IMR-90 (cell line): Measurements from ENCODE around the gene IL20. TPM values are rescaled to one million over a fixed set of nuclear protein-coding genes. Genes with fewer than 3 reads are reported as not detected.

ENCODE experiments used
- ATAC-seq: fragments of 200-7000 bp; cut with Tn5 transposase; 2 replicates; pipeline ENCODE4 v1.9.1; 2020; ENCODE audit warnings: low read depth, mild to moderate bottlenecking, moderate library complexity
- BruUV-seq: library from RNA; stranded (reverse); fragments of 400-500 nt; replicated peaks from 2 replicates; lab custom pipeline; 2021; lab: Mats Ljungman, UMichigan
- CTCF ChIA-PET: fragments of 300-600 bp; formaldehyde crosslinking; extraction: SDS; loops from one replicate; lab custom pipeline; 2021; ENCODE audit warnings: antibody characterized with exemption; lab: Yijun Ruan, JAX
- POLR2A ChIA-PET: fragments of 300-600 bp; sonication (Branson Sonifier 250); formaldehyde crosslinking; loops from one replicate; lab custom pipeline; 2022; ENCODE audit warnings: antibody characterized with exemption; ENCODE audit not compliant: unreplicated experiment; lab: Charles Lee
- DNase-seq: peaks from one replicate; pipeline ENCODE4 v3.0.0; 2013
- H2AFZ ChIP-seq: replicated peaks from 2 replicates; pipeline ENCODE3; 2013; ENCODE audit warnings: low read length, mild to moderate bottlenecking; ENCODE audit not compliant: poor library complexity
- H2AK5ac ChIP-seq: 2 replicates; pipeline ENCODE4 v1.6.1; 2013; ENCODE audit warnings: low read depth, low read length, inconsistent platforms
- H2AK9ac ChIP-seq: replicated peaks from 2 replicates; pipeline ENCODE3; 2013; ENCODE audit warnings: mild to moderate bottlenecking, low read depth, low read length, moderate library complexity; ENCODE audit not compliant: poor library complexity
- H2BK120ac ChIP-seq: 2 replicates; pipeline ENCODE4 v1.6.1; 2013; ENCODE audit warnings: low read depth, low read length, inconsistent platforms
- H2BK15ac ChIP-seq: 3 replicates; pipeline ENCODE4 v1.6.1; 2013; ENCODE audit warnings: low read depth, low read length, inconsistent platforms
- H2BK20ac ChIP-seq: 2 replicates; pipeline ENCODE4 v1.6.1; 2013; ENCODE audit warnings: low read depth, mild to moderate bottlenecking, inconsistent platforms, low read length, moderate library complexity
- H2BK5ac ChIP-seq: 2 replicates; pipeline ENCODE4 v1.6.1; 2013; ENCODE audit warnings: mild to moderate bottlenecking, low read depth, low read length, inconsistent platforms; ENCODE audit not compliant: poor library complexity, severe bottlenecking
- H3K14ac ChIP-seq: replicated peaks from 2 replicates; pipeline ENCODE4 v1.6.1; 2013; ENCODE audit warnings: low read depth, low read length, inconsistent platforms
- H3K18ac ChIP-seq: 2 replicates; pipeline ENCODE4 v1.6.1; 2013; ENCODE audit warnings: low read depth, low read length, control low read depth
- H3K23ac ChIP-seq: 2 replicates; pipeline ENCODE4 v1.6.1; 2013; ENCODE audit warnings: low read depth, low read length, inconsistent platforms
- H3K27ac ChIP-seq: 2 replicates; pipeline ENCODE4 v1.5.1; 2013; ENCODE audit warnings: mild to moderate bottlenecking, control low read depth, low read length; ENCODE audit not compliant: insufficient read depth
- H3K27me3 ChIP-seq: 2 replicates; pipeline ENCODE4 v1.6.1; 2013; ENCODE audit warnings: low read length; ENCODE audit not compliant: control insufficient read depth, insufficient read depth
- H3K36me3 ChIP-seq: 2 replicates; pipeline ENCODE4 v1.6.1; 2013; ENCODE audit warnings: low read length, mixed read lengths; ENCODE audit not compliant: control insufficient read depth, insufficient read depth
- H3K4ac ChIP-seq: 2 replicates; pipeline ENCODE4 v1.6.1; 2013; ENCODE audit warnings: low read depth, low read length, inconsistent platforms
- H3K4me1 ChIP-seq: 2 replicates; pipeline ENCODE4 v1.6.1; 2013; ENCODE audit warnings: low read length, mixed read lengths; ENCODE audit not compliant: control insufficient read depth, insufficient read depth
- H3K4me2 ChIP-seq: 2 replicates; pipeline ENCODE4 v1.6.1; 2013; ENCODE audit warnings: low read depth, mild to moderate bottlenecking, control low read depth, low read length, moderate library complexity
- H3K4me3 ChIP-seq: 2 replicates; pipeline ENCODE4 v1.5.1; 2013; ENCODE audit warnings: low read depth, mild to moderate bottlenecking, control low read depth, low read length, moderate library complexity; ENCODE audit not compliant: insufficient read depth
- H3K56ac ChIP-seq: 2 replicates; pipeline ENCODE4 v1.6.1; 2013; ENCODE audit warnings: low read length, inconsistent platforms; ENCODE audit not compliant: insufficient read depth; ENCODE audit errors: extremely low read depth
- H3K79me1 ChIP-seq, 2 experiments: 2 replicates each; pipeline ENCODE4 v1.6.1; 2013; ENCODE audit warnings: low read length in 2 of 2, inconsistent platforms in 1 of 2, low read depth in 1 of 2
- H3K9ac ChIP-seq: 2 replicates; pipeline ENCODE4 v1.6.1; 2013; ENCODE audit warnings: low read depth, low read length, control low read depth
- H3K9me1 ChIP-seq: 2 replicates; pipeline ENCODE4 v1.6.1; 2013; ENCODE audit warnings: low read length, inconsistent platforms; ENCODE audit not compliant: insufficient read depth
- H3K9me3 ChIP-seq: 2 replicates; pipeline ENCODE4 v1.6.1; 2013; ENCODE audit warnings: low read length; ENCODE audit not compliant: control insufficient read depth, insufficient read depth
- H4K20me1 ChIP-seq: 2 replicates; pipeline ENCODE4 v1.6.1; 2013; ENCODE audit warnings: low read length, inconsistent platforms; ENCODE audit not compliant: insufficient read depth
- H4K5ac ChIP-seq: 2 replicates; pipeline ENCODE4 v1.6.1; 2013; ENCODE audit warnings: mild to moderate bottlenecking, low read depth, low read length, control low read depth
- H4K8ac ChIP-seq, 2 experiments: 2 replicates each; pipeline ENCODE4 v1.6.1; 2013; ENCODE audit warnings: low read depth in 2 of 2, low read length in 2 of 2, control low read depth in 1 of 2, inconsistent platforms in 1 of 2
- H4K91ac ChIP-seq: 2 replicates; pipeline ENCODE4 v1.6.1; 2013; ENCODE audit warnings: low read depth, low read length, inconsistent platforms; ENCODE audit not compliant: insufficient read depth
- RAD21 ChIP-seq: IDR thresholded peaks from 2 replicates; pipeline ENCODE4 v1.6.1; 2012; ENCODE audit warnings: low read length, improper control_type of control experiment
- WGBS, 2 experiments: methylation state at CpG; one replicate each; pipeline versions ENCODE4 v1.1.5 to v1.1.7; 2013; ENCODE audit warnings: missing lambda C conversion rate in 2 of 2; ENCODE audit not compliant: insufficient read length in 1 of 2; ENCODE audit errors: extremely low coverage in 2 of 2; 5-methylcytosine and 5-hydroxymethylcytosine counted together
- dilution Hi-C: fragments of 300-500 bp; cut with HindIII; formaldehyde crosslinking; loops from one replicate; pipeline ENCODE4 v1.14.3; 2018; ENCODE audit warnings: low sequenced_read_pairs; ENCODE audit not compliant: unreplicated experiment
- in situ Hi-C: fragments of 300-500 bp; cut with MboI; formaldehyde crosslinking; loops from 3 replicates; pipeline ENCODE4 v1.14.3; 2019; ENCODE audit warnings: low sequenced_read_pairs, inconsistent platforms, mixed read lengths
- intact Hi-C: fragments of 100-400 bp; cut with micrococcal nuclease; formaldehyde crosslinking; loops from 2 replicates; pipeline ENCODE4 v1.10.0; 2022
- polyA plus RNA-seq, 3 experiments: library from polyadenylated mRNA; depleted of rRNA; stranded (reverse); fragments of >200 nt; gene quantifications; 2 replicates each; pipeline ENCODE4 v1.2.3, GENCODE V29; 2012; ENCODE audit warnings: low replicate concordance in 1 of 3
- total RNA-seq: library from RNA; depleted of rRNA; stranded (reverse); fragments of >200 nt; gene quantifications from 2 replicates; pipeline ENCODE4 v1.2.3, GENCODE V29; 2012

The IL20 gene
- total and polyA plus RNA-seq, 2 of the 4 experiments (the other 2 are of a cell fraction): not detected

GRCh38 chr1:206900149-206900548, 34.7 kb downstream of the IL20 start:
- H3K18ac ChIP-seq: no peak overlapping the region
- peaks cover 33% of the 10 kb centered on the region for H3K9me1 ChIP-seq
- H2AK5ac ChIP-seq: peak overlapping the region; percentile 79
- no peaks in the 10 kb centered on the region for H3K9me3 ChIP-seq
- H3K36me3 ChIP-seq: no peaks in the 10 kb centered on the region
- peak overlapping the region; percentile 57; the same call in 2 of the 3 replicates for H2BK15ac ChIP-seq
- no peak for ATAC-seq
- no peak for DNase-seq
- no peak overlapping the region for H3K56ac ChIP-seq
- no peak overlapping the region for H3K4me3 ChIP-seq
- H2BK120ac ChIP-seq: peak overlapping the region; percentile 98; the same call in 1 of the 2 replicates
- no peak overlapping the region for H3K23ac ChIP-seq
- intact Hi-C loops: no loop called here
- POLR2A ChIA-PET: no interaction called here
- H4K8ac ChIP-seq: 0 out of 4 replicates have a peak overlapping the region, but pooled peaks of 1 of the 2 experiments have one; percentile 0
- CTCF ChIA-PET: interaction anchor here (0.7 to 0.9 kb wide), 2 partner anchors 13 to 91 kb away, joined by 3 read pairs; no protein-coding TSS in a partner anchor
- WGBS, 2 experiments: no CpG with 5 or more reads among the region's 7 CpGs
- H3K27me3 ChIP-seq: no peaks in the 10 kb centered on the region
- peaks cover 0 to 29% of the 10 kb centered on the region in 2 experiments; a peak in 2 of 4 replicates for H3K79me1 ChIP-seq
- H4K91ac ChIP-seq: peak overlapping the region; percentile 94; the same call in 1 of the 2 replicates
- TF ChIP-seq RAD21: no peak
- H3K4ac ChIP-seq: peak overlapping the region; percentile 80
- no TSS peak for BruUV-seq
- dilution Hi-C loops: no loop called here
- H2AK9ac ChIP-seq: no peak overlapping the region
- no peak overlapping the region for H3K9ac ChIP-seq
- H3K27ac ChIP-seq: no peak overlapping the region
- H4K20me1 ChIP-seq: no peaks in the 10 kb centered on the region
- H2BK5ac ChIP-seq: no peak overlapping the region
- H3K4me2 ChIP-seq: no peak overlapping the region
- peaks cover 30% of the 10 kb centered on the region for H3K4me1 ChIP-seq
- in situ Hi-C loops: no loop called here
- H3K14ac ChIP-seq: peak overlapping the region; percentile 33; the same call in 1 of the 2 replicates
- no peak overlapping the region for H2AFZ ChIP-seq
- peak overlapping the region; percentile 79; the same call in 1 of the 2 replicates for H2BK20ac ChIP-seq
- H4K5ac ChIP-seq: no peak overlapping the region
